HG03196 (cell line): ENCODE measurements around the gene CDH11.

Experiments
- ATAC-seq: cut with Tn5 transposase; IDR thresholded peaks from one replicate; pipeline ENCODE4 v1.9.1; 2021; ENCODE audit not compliant: unreplicated experiment

CDH11 gene

GRCh38 chr16:65038100-65038499, 83.8 kb downstream of the CDH11 start:
- ATAC-seq = no peak

- no peak for ATAC-seq
Observed at GRCh38 chr16:65037556-65037955, 84.3 kb downstream of the CDH11 start.

GRCh38 chr16:65034915-65035314, 86.9 kb downstream of the CDH11 start:
- ATAC-seq = no peak

- ATAC-seq = no peak
Observed at GRCh38 chr16:65032387-65032786, 89.5 kb downstream of the CDH11 start.

GRCh38 chr16:65024767-65025178, 97.1 kb downstream of the CDH11 start:
- ATAC-seq = no peak

- ATAC-seq = no peak
Observed at GRCh38 chr16:65023802-65024201, 98.1 kb downstream of the CDH11 start.

GRCh38 chr16:65021852-65022595, 99.8 kb downstream of the CDH11 start:
- ATAC-seq = no peak

GRCh38 chr16:65016754-65017153, 105.1 kb downstream of the CDH11 start:
- no peak for ATAC-seq

- ATAC-seq = no peak
Observed at GRCh38 chr16:65015599-65015998, 106.3 kb downstream of the CDH11 start.

GRCh38 chr16:65012357-65012756, 109.5 kb downstream of the CDH11 start:
- ATAC-seq = no peak

- no peak for ATAC-seq
Observed at GRCh38 chr16:65010125-65010524, 111.7 kb downstream of the CDH11 start.

- no peak for ATAC-seq
Observed at GRCh38 chr16:65005696-65006095, 116.2 kb downstream of the CDH11 start.

- ATAC-seq = no peak
Observed at GRCh38 chr16:65004570-65004969, 117.3 kb downstream of the CDH11 start.

GRCh38 chr16:65003621-65004020, 118.2 kb downstream of the CDH11 start:
- ATAC-seq = no peak

- no peak for ATAC-seq
Observed at GRCh38 chr16:65002265-65002664, 119.6 kb downstream of the CDH11 start.

- no peak for ATAC-seq
Observed at GRCh38 chr16:65000654-65001053, 121.2 kb downstream of the CDH11 start.

GRCh38 chr16:64997751-64998150, 124.1 kb downstream of the CDH11 start:
- no peak for ATAC-seq

- no peak for ATAC-seq
Observed at GRCh38 chr16:64997121-64997520, 124.7 kb downstream of the CDH11 start.

- no peak for ATAC-seq
Observed at GRCh38 chr16:64996641-64997040, 125.2 kb downstream of the CDH11 start.

GRCh38 chr16:64993464-64993863, 128.4 kb downstream of the CDH11 start:
- ATAC-seq = no peak

GRCh38 chr16:64991001-64991400, 130.9 kb downstream of the CDH11 start:
- ATAC-seq = no peak

- no peak for ATAC-seq
Observed at GRCh38 chr16:64990101-64990500, 131.8 kb downstream of the CDH11 start.

- no peak for ATAC-seq
Observed at GRCh38 chr16:64989050-64989449, 132.8 kb downstream of the CDH11 start.
